Lower leg skin (tissue), 4 donors: Measurements from ENCODE around the gene FOXL2. TPM values are rescaled to one million over a fixed set of nuclear protein-coding genes. Genes with fewer than 3 reads are reported as not detected.

ENCODE experiments used
- DNase-seq, 2 donors: peaks; one replicate each; pipeline ENCODE4 v3.0.0-alpha.2; 2019; ENCODE audit warnings: low spot score in 2 of 2
- H3K4me3 ChIP-seq: fragments of 200-600 bp; sonication (generic); 2 replicates; pipeline ENCODE4 v1.5.1; 2017; ENCODE audit warnings: mild to moderate bottlenecking, low read depth; ENCODE audit not compliant: poor library complexity, severe bottlenecking
- CTCF ChIP-seq, 3 donors: fragments of 450-650 bp; IDR thresholded peaks; one replicate each; pipeline ENCODE4 v1.5.1; 2016; ENCODE audit warnings: antibody characterized with exemption in 3 of 3, mild to moderate bottlenecking in 3 of 3, moderate library complexity in 2 of 3
- POLR2A ChIP-seq, 2 donors: fragments of 450-650 bp; IDR thresholded peaks; one replicate each; pipeline ENCODE4 v1.6.1; 2016 to 2017; ENCODE audit warnings: antibody characterized with exemption in 2 of 2, mild to moderate bottlenecking in 1 of 2, moderate library complexity in 1 of 2
- WGBS, 2 donors: methylation state at CpG; one replicate each; pipeline ENCODE4 v1.1.5; 2018; 5-methylcytosine and 5-hydroxymethylcytosine counted together
- intact Hi-C: fragments of 100-400 bp; cut with DNase I; formaldehyde crosslinking; loops from one replicate; pipeline ENCODE4 v1.15.0; 2023; ENCODE audit warnings: low total_unique reads
- total RNA-seq, 4 donors: library from RNA; depleted of rRNA; stranded (reverse); fragments of >200 nt; gene quantifications; one replicate each; pipeline ENCODE4 v1.1.0, GENCODE V29; 2016

FOXL2 gene
- total RNA-seq, 4 donors from 2014 or later, result not detected

DNA sequence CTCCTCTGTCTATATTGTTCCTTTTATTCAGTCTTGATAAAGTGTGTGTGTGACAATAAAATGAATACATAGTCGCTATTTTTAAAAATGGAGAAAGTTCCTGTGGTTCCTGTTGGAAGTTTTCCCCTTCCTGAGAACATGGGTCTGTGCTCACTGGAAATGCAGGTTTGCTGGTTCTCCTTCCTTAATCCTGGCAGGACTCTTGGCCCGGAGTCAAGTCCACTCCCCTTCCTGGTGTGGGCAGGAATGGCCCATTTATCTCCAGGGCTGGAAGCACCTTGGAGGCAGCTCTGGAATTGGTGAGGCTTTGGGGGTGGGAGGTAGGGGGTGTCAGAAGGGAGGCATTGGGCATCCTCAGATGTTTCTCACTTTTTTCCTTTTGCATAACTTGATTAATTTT is 30.1 kb downstream of the FOXL2 start:
- no peak for DNase-seq
- intact Hi-C loops, result loop anchor here (1.0 to 5.0 kb wide), 2 partner anchors 220 to 323 kb away; partner anchors contain the start of gene CEP70
- TF ChIP-seq POLR2A (IDR thresholded peaks at IDR 0.05), result no peak
- no peak for TF ChIP-seq CTCF (IDR thresholded peaks at IDR 0.05)
- no peak overlapping the region for H3K4me3 ChIP-seq
- WGBS, 2 donors, result 29 to 49% methylated on average over 2 of the region's 2 CpGs

GRCh38 chr3:138915503-138916498 is 31.1 kb downstream of the FOXL2 start:
- H3K4me3 ChIP-seq, result peak overlapping the region; percentile 46
- TF ChIP-seq CTCF (IDR thresholded peaks at IDR 0.05) (peak in 1 of 3 donors; percentile 72), POLR2A (IDR thresholded peaks at IDR 0.05) (no peak)
- WGBS, 2 donors, result 2 to 3% methylated on average over 23 to 49 of the region's 68 CpGs
- intact Hi-C loops, result loop anchor here (1.0 to 5.0 kb wide), 2 partner anchors 218 to 322 kb away; partner anchors contain the start of gene CEP70
- peak; percentile 91 to 98 for DNase-seq

- 14 to 15% methylated on average over 19 of the region's 19 CpGs for WGBS, 2 donors
- DNase-seq, result no peak
- H3K4me3 ChIP-seq, result no peak overlapping the region
- intact Hi-C loops, result loop anchor here (5.0 kb wide), 1 partner anchor 218 kb away; no protein-coding TSS in a partner anchor
- TF ChIP-seq CTCF (IDR thresholded peaks at IDR 0.05), result no peak
- no peak for TF ChIP-seq POLR2A (IDR thresholded peaks at IDR 0.05)
These were observed 32.0 kb downstream of the FOXL2 start for GRCh38 chr3:138914870-138915502.

DNA sequence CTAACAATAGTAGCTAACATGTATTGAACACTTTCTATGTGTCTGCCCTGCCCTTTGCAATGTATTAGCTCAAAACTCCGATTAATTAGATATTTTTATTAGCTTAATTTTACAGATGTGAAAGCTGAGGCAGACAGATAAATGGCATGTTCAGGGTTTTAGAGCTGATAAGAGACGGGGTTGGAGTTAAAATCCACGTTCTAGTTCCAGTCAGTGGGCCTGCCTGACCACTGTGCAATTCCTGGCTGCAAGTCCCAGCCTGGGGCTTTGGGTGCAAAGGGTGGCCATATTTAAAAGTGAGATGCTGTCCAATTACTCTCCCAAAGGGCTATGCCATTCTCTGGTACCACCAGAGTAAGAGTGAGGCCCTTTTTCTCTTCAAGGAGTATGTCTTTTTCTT is 33.2 kb downstream of the FOXL2 start:
- no peak for TF ChIP-seq POLR2A (IDR thresholded peaks at IDR 0.05)
- TF ChIP-seq CTCF (IDR thresholded peaks at IDR 0.05), result no peak
- no peak overlapping the region for H3K4me3 ChIP-seq
- no peak for DNase-seq
- intact Hi-C loops, result no loop called here
- WGBS, 2 donors, result 89 to 94% methylated on average over 3 of the region's 3 CpGs

GRCh38 chr3:138912237-138912636 is 34.7 kb downstream of the FOXL2 start:
- WGBS, 2 donors, result 50 to 57% methylated on average over 4 of the region's 4 CpGs
- H3K4me3 ChIP-seq, result no peak overlapping the region
- DNase-seq, result no peak
- TF ChIP-seq POLR2A (IDR thresholded peaks at IDR 0.05) (no peak), CTCF (IDR thresholded peaks at IDR 0.05) (no peak)
- intact Hi-C loops, result no loop called here
